Measurements from ENCODE around the gene BMPR1A.

DNA sequence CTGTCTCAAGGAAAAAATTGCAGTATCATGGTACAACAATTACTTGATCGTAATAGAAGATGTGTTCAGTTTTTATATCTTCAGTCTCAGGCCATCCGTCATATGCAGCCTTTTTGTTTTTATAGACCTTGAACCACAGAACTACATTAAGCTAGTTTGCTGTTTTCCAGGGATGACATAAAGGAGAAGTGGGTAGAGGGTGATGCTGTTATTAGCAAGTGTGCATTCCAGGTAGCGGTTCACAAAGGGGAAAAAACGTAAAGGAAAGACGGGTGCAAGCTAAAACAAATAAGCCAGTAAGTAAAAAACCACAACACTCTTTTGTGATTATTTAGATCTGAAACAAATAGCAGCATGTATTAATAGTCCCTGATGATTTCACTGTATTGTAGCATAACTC lies 71.7 kb downstream of the BMPR1A start:
- no peak for TF ChIP-seq MEIS1 (CRISPR knock-in tag; IDR thresholded peaks at IDR 0.05; ENCODE audit: borderline replicate concordance)
- TF ChIP-seq MXI1 (IDR thresholded peaks at IDR 0.05; ENCODE audit: borderline replicate concordance, low read depth, low read length) = no peak
- TF ChIP-seq CBX1 (IDR thresholded peaks at IDR 0.05; ENCODE audit: low read depth) = no peak

All from HepG2 (cell line).